T-helper 1 cell (primary cell): ENCODE measurements around the gene KPNA6.
"Not testable (repeated sequence)": the region's sequence is repeated elsewhere in the genome, so short reads cannot be mapped to it uniquely, and the experiment has no call there.

Experiments
- DNase-seq, 5 donors: peaks; one replicate each; pipeline ENCODE4 v3.0.0-alpha.2; 2012 to 2020
- total RNA-seq, 4 donors: gene quantifications; one replicate each; lab custom pipeline; 2026; lab: John Stamatoyannopoulos, UW

The KPNA6 gene
- total RNA-seq: 93.4 to 95.9 (median 94.3) reads per million in 4 donors

- DNase-seq: peak; percentile 79 to 93 (median 87)
These were observed at the start of gene KPNA6 for GRCh38 chr1:32107742-32108661. Gene KPNA6 (plus strand): TSS chr1:32108056. CDS start chr1:32108131, 75 bp downstream.

- no peak for DNase-seq
These were observed 46.9 kb upstream of the KPNA6 start for GRCh38 chr1:32060914-32061313.

- DNase-seq: no peak
These were observed 45.0 kb upstream of the KPNA6 start for GRCh38 chr1:32062867-32063230.

- DNase-seq: peak in 1 of 5 donors; percentile 27
These were observed 44.6 kb upstream of the KPNA6 start for GRCh38 chr1:32063261-32063681.

GRCh38 chr1:32065613-32066488 lies 42.0 kb upstream of the KPNA6 start:
- not testable (repeated sequence) for DNase-seq

- peak in 1 of 5 donors; percentile 41 for DNase-seq
These were observed 41.4 kb upstream of the KPNA6 start for GRCh38 chr1:32066489-32066873.

GRCh38 chr1:32068957-32069588 lies 38.8 kb upstream of the KPNA6 start:
- DNase-seq: no peak

GRCh38 chr1:32071758-32072621 lies 35.9 kb upstream of the KPNA6 start:
- no peak for DNase-seq

- DNase-seq: peak; percentile 87 to 98 (median 89)
These were observed 35.1 kb upstream of the KPNA6 start, which contains the start of gene TMEM39B for GRCh38 chr1:32072622-32073298. Gene TMEM39B (plus strand): TSS chr1:32072939. CDS start chr1:32073048, 109 bp downstream.

GRCh38 chr1:32073299-32074229 lies 34.3 kb upstream of the KPNA6 start:
- no peak for DNase-seq

GRCh38 chr1:32074841-32075240 lies 33.0 kb upstream of the KPNA6 start:
- DNase-seq: no peak

GRCh38 chr1:32077451-32077850 lies 30.4 kb upstream of the KPNA6 start:
- DNase-seq: no peak

- DNase-seq: no peak
These were observed 25.8 kb upstream of the KPNA6 start for GRCh38 chr1:32082022-32082421.

GRCh38 chr1:32086381-32086780 lies 21.5 kb upstream of the KPNA6 start:
- not testable (repeated sequence) for DNase-seq

GRCh38 chr1:32091176-32091575 lies 16.7 kb upstream of the KPNA6 start:
- DNase-seq: no peak

GRCh38 chr1:32091591-32091990 lies 16.3 kb upstream of the KPNA6 start:
- DNase-seq: no peak

- no peak for DNase-seq
These were observed 12.9 kb upstream of the KPNA6 start for GRCh38 chr1:32094746-32095521.

GRCh38 chr1:32099426-32099825 lies 8.4 kb upstream of the KPNA6 start:
- DNase-seq: no peak

GRCh38 chr1:32100359-32100758 lies 7.5 kb upstream of the KPNA6 start:
- DNase-seq: no peak
